ENCODE data around the gene PSD4. TPM values are rescaled to one million over a fixed set of nuclear protein-coding genes. Genes with fewer than 3 reads are reported as not detected.

PSD4 gene
- total and polyA plus RNA-seq, 2 experiments from 2014 or later, result 15.1 to 26.5 TPM

GRCh38 chr2:113126845-113127645 lies 46.7 kb upstream of the PSD4 start, which contains the start of gene IL1RN:
TSS of gene IL1RN (plus strand) at chr2:113127598. CDS start at chr2:113127625, 27 bp downstream.
- H3K36me3 ChIP-seq (replicated peaks; ENCODE audit: insufficient read depth, low read depth), result no peaks in the 10 kb centered on the region
- no peaks in the 10 kb centered on the region for H4K20me1 ChIP-seq (ENCODE audit: insufficient read depth, poor library complexity, severe bottlenecking)
- WGBS (ENCODE audit: low lambda C conversion rate, missing lambda C conversion rate), result 72% methylated on average over 16 of the region's 16 CpGs
- no peak within 1 kb of the TSS for H2AFZ ChIP-seq
- H3K4me1 ChIP-seq (ENCODE audit: insufficient read depth), result peaks cover 4% of the 10 kb centered on the region
- H3K27me3 ChIP-seq, result no peaks in the 10 kb centered on the region
- H3K4me2 ChIP-seq, result no peak within 1 kb of the TSS
- no peak for DNase-seq (ENCODE audit: low spot score)
- no peaks in the 10 kb centered on the region for H3K9me3 ChIP-seq (ENCODE audit: low read depth)
- H3K9me2 ChIP-seq (replicated peaks; ENCODE audit: insufficient read depth), result no peaks in the 10 kb centered on the region
- TF ChIP-seq EZH2phosphoT487 (IDR thresholded peaks at IDR 0.05; ENCODE audit: low read depth, severe bottlenecking, unreplicated experiment) (no peak), CTCF (IDR thresholded peaks at IDR 0.05; ENCODE audit: poor library complexity) (no peak), EZH2 (IDR thresholded peaks at IDR 0.05; ENCODE audit: borderline replicate concordance) (no peak)
- no peak within 1 kb of the TSS for H3K4me3 ChIP-seq
- H3K27ac ChIP-seq, result peak within 1 kb of the TSS; percentile 7
- no peaks in the 10 kb centered on the region for H3K79me2 ChIP-seq

- Histone ChIP-seq H3K27ac (peak overlapping the region; percentile 7), H2AFZ (no peak overlapping the region), H4K20me1 (ENCODE audit: insufficient read depth, poor library complexity, severe bottlenecking) (no peaks in the 10 kb centered on the region), H3K27me3 (no peaks in the 10 kb centered on the region), H3K4me3 (no peak overlapping the region), H3K36me3 (replicated peaks; ENCODE audit: insufficient read depth, low read depth) (no peaks in the 10 kb centered on the region), H3K79me2 (no peaks in the 10 kb centered on the region), H3K9me3 (ENCODE audit: low read depth) (no peaks in the 10 kb centered on the region), H3K9me2 (replicated peaks; ENCODE audit: insufficient read depth) (no peaks in the 10 kb centered on the region), H3K4me1 (ENCODE audit: insufficient read depth) (peaks cover 4% of the 10 kb centered on the region), H3K4me2 (no peak overlapping the region)
- 91% methylated on average over 15 of the region's 15 CpGs for WGBS (ENCODE audit: low lambda C conversion rate, missing lambda C conversion rate)
- no peak for TF ChIP-seq CTCF (IDR thresholded peaks at IDR 0.05; ENCODE audit: poor library complexity)
- no peak for TF ChIP-seq EZH2phosphoT487 (IDR thresholded peaks at IDR 0.05; ENCODE audit: low read depth, severe bottlenecking, unreplicated experiment)
- TF ChIP-seq EZH2 (IDR thresholded peaks at IDR 0.05; ENCODE audit: borderline replicate concordance), result no peak
- DNase-seq (ENCODE audit: low spot score), result no peak
Observed at GRCh38 chr2:113127646-113128570, 45.9 kb upstream of the PSD4 start.

GRCh38 chr2:113129519-113130078 lies 44.2 kb upstream of the PSD4 start:
- WGBS (ENCODE audit: low lambda C conversion rate, missing lambda C conversion rate), result 96% methylated on average over 2 of the region's 2 CpGs
- Histone ChIP-seq H3K4me1 (ENCODE audit: insufficient read depth) (peaks cover 4% of the 10 kb centered on the region), H3K9me2 (replicated peaks; ENCODE audit: insufficient read depth) (no peaks in the 10 kb centered on the region), H3K27ac (no peak overlapping the region), H3K79me2 (no peaks in the 10 kb centered on the region), H3K36me3 (replicated peaks; ENCODE audit: insufficient read depth, low read depth) (no peaks in the 10 kb centered on the region), H3K9me3 (ENCODE audit: low read depth) (no peaks in the 10 kb centered on the region), H3K27me3 (no peaks in the 10 kb centered on the region), H4K20me1 (ENCODE audit: insufficient read depth, poor library complexity, severe bottlenecking) (no peaks in the 10 kb centered on the region), H3K4me3 (no peak overlapping the region), H2AFZ (no peak overlapping the region), H3K4me2 (no peak overlapping the region)
- TF ChIP-seq EZH2phosphoT487 (IDR thresholded peaks at IDR 0.05; ENCODE audit: low read depth, severe bottlenecking, unreplicated experiment) (no peak), EZH2 (IDR thresholded peaks at IDR 0.05; ENCODE audit: borderline replicate concordance) (no peak), CTCF (IDR thresholded peaks at IDR 0.05; ENCODE audit: poor library complexity) (no peak)
- no peak for DNase-seq (ENCODE audit: low spot score)
